Cardiac fibroblast (primary cell): Measurements from ENCODE around the gene GLRA1.

ENCODE experiments used
- DNase-seq, 2 donors: peaks; one replicate each; pipeline versions ENCODE4 v3.0.0 to v3.0.0-alpha.2; 2010; ENCODE audit warnings: low read depth in 2 of 2
- H3K4me3 ChIP-seq, 2 donors: replicated peaks in 1 of 2; 1 replicate in 1 of 2; 2 replicates in 1 of 2; pipeline ENCODE4 v1.5.1; 2011; ENCODE audit warnings: low read depth in 2 of 2, low read length in 2 of 2, mild to moderate bottlenecking in 2 of 2, moderate library complexity in 1 of 2
- CTCF ChIP-seq: IDR thresholded peaks from one replicate; pipeline ENCODE4 v1.5.1; 2011; ENCODE audit warnings: low read depth, mild to moderate bottlenecking, low read length, inconsistent platforms

GLRA1 gene

GRCh38 chr5:151906246-151906645, 18.4 kb downstream of the GLRA1 start:
- no peak for DNase-seq

GRCh38 chr5:151905557-151905961, 19.1 kb downstream of the GLRA1 start:
- DNase-seq, result no peak
- TF ChIP-seq CTCF, result no peak
- H3K4me3 ChIP-seq, result no peak overlapping the region

More at GRCh38 chr5:151906246-151906645, 18.4 kb downstream of the GLRA1 start:
- H3K4me3 ChIP-seq, result no peak overlapping the region
- no peak for TF ChIP-seq CTCF

- no peak overlapping the region for H3K4me3 ChIP-seq
- DNase-seq, result peak in 1 of 2 donors; percentile 50
- TF ChIP-seq CTCF, result no peak
These were observed 19.7 kb downstream of the GLRA1 start for GRCh38 chr5:151904909-151905308.

- no peak overlapping the region for H3K4me3 ChIP-seq
- TF ChIP-seq CTCF, result no peak
- no peak for DNase-seq
These were observed 20.5 kb downstream of the GLRA1 start for GRCh38 chr5:151904127-151904526.

- no peak for TF ChIP-seq CTCF
- DNase-seq, result no peak
These were observed 21.4 kb downstream of the GLRA1 start for GRCh38 chr5:151903243-151903653.

GRCh38 chr5:151902215-151902614, 22.4 kb downstream of the GLRA1 start:
- DNase-seq, result no peak
- no peak for TF ChIP-seq CTCF
- no peak overlapping the region for H3K4me3 ChIP-seq

More at GRCh38 chr5:151903243-151903653, 21.4 kb downstream of the GLRA1 start:
- no peak overlapping the region for H3K4me3 ChIP-seq

GRCh38 chr5:151901611-151902010, 23.0 kb downstream of the GLRA1 start:
- H3K4me3 ChIP-seq, result no peak overlapping the region
- no peak for TF ChIP-seq CTCF
- DNase-seq, result no peak
